GM18508 (cell line): Measurements from ENCODE around the gene LPIN3.
"Not testable (repeated sequence)": the region's sequence is repeated elsewhere in the genome, so short reads cannot be mapped to it uniquely, and the experiment has no call there.

Source experiments
- ATAC-seq: cut with Tn5 transposase; IDR thresholded peaks from one replicate; pipeline ENCODE4 v1.9.1; 2021; ENCODE audit warnings: moderate number of reproducible peaks; ENCODE audit not compliant: insufficient read depth, unreplicated experiment

The LPIN3 gene, protein sequence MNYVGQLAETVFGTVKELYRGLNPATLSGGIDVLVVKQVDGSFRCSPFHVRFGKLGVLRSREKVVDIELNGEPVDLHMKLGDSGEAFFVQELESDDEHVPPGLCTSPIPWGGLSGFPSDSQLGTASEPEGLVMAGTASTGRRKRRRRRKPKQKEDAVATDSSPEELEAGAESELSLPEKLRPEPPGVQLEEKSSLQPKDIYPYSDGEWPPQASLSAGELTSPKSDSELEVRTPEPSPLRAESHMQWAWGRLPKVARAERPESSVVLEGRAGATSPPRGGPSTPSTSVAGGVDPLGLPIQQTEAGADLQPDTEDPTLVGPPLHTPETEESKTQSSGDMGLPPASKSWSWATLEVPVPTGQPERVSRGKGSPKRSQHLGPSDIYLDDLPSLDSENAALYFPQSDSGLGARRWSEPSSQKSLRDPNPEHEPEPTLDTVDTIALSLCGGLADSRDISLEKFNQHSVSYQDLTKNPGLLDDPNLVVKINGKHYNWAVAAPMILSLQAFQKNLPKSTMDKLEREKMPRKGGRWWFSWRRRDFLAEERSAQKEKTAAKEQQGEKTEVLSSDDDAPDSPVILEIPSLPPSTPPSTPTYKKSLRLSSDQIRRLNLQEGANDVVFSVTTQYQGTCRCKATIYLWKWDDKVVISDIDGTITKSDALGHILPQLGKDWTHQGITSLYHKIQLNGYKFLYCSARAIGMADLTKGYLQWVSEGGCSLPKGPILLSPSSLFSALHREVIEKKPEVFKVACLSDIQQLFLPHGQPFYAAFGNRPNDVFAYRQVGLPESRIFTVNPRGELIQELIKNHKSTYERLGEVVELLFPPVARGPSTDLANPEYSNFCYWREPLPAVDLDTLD

DNA sequence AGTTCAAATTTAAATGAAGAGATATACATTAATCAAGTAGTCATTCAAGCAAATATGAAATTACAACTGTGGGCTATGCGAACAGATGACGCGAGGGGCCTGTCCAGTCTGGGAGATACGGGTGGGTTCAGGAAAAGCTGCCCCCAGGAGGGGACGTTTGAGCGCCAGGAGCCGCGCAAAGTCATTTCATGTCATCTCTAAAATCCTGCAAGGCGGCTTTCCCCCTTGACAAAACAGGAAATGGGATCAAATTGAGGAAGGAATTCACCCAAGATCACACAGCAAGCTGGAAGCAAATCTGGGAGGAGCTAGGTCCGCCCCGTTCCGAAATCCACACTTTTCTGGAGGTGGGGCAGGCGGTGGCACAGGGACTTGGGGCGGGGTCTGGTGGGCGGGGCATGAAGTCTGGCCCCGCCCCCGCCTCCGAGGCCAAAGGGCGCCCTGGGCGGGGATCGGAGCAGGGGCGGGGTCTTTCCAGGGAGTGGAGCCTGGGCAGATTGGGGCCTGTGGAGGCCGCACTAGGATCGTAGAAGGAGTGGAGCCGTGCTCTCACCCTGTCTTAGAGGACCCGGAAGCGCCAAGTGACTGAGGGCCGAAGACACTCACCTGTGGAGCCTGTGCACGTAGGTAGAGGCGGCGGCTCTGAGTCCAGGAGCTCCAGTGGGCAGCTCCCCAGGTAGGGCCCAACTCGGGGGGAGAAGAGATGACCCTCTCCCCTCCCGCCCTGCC lies at the start of gene LPIN3:
Gene LPIN3 (plus strand): TSS at position 495 of the 729 bp plus-strand sequence. CDS start 4,983 bp downstream, outside the sequence.
- no peak for ATAC-seq

DNA sequence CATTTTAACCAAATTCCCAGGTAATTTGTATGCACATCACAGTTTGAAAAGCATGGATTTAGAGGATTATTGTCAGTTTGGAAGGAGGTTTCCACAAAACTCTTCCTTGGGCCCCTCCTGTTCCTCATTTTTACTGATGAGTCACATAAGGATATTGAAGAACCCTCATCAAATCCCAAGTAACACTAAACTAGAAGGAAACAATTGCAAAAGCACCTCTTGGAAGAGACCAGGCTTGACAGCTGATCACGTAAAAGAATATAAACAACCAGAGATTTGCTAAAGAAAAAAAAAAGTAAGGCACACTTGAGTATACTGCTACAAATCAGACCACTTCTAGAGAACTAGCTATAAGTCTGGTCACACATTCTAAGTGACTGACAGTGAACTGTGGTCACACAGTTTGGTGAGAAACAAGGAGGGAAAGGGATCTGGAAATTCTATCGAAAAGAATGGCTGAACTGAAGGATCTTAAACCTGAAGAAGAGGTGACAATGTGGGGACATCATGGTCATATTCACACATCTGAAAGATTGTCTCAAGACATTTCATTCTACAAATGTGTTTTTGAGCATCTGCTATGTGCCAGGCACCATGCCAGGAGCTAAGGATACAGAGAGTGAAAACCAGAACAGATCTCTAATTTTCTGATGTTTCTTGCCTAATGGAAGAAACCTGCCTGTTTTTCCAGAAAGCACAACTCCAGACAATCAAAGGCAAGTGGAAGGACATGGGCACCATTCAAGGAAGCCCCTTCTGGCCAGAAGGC lies 47.2 kb upstream of the LPIN3 start:
- no peak for ATAC-seq

DNA sequence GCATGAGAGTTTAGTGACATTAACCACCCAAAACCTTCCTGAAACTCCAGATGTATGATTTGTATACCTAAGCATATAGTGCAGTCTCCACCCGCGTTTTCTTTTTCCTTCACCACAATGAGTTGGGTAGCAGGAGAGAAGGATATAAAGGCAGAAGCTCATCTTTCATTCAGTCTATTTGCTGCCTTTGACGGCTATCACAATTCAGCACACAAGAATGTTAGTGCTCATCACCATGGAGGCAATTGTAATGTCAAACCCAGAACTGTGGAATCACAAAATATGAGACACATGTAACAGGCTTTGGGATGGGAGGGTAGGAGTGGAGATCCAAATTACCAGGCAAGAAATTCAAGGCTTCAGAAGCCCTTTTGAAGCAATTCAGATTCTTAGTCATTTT lies 40.7 kb upstream of the LPIN3 start:
- ATAC-seq: no peak

DNA sequence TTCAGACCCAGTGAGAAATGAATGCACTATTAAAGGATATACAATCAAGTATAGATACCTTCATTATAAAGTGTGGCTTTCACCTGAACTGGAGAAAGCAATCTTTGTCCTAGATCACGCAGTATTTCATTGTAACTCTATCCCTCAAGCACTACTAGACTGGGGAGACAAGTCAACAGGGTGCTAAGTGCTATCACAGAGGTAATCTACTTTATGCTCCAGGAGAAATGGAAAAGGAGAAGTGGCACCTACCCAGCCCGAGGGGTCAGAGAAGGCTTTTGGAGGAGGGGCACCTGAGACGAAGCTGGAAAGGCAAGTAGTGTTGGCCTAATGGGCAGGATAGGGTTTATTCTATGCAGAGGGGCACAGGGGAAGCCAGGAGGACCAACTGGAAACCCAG lies 40.2 kb upstream of the LPIN3 start:
- no peak for ATAC-seq

DNA sequence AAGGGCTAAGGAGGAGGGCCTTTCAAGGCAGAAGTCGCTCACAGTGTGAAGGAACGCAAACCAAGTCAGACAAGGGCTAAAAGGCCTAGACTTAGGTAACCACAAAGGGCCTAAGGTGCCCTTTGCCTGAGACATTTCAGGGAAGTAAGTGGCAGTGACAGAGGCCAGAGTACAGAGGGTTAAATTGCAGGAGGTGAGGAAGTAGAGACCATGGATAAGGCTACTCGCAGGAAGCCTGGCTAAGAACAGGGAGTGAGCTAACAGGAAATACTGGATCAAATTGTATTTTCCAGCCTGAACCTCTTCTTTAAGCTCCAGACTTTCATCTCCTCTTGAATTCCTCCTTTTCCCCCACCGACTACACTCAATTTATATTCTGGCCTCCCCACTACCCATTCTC lies 39.7 kb upstream of the LPIN3 start:
- no peak for ATAC-seq

DNA sequence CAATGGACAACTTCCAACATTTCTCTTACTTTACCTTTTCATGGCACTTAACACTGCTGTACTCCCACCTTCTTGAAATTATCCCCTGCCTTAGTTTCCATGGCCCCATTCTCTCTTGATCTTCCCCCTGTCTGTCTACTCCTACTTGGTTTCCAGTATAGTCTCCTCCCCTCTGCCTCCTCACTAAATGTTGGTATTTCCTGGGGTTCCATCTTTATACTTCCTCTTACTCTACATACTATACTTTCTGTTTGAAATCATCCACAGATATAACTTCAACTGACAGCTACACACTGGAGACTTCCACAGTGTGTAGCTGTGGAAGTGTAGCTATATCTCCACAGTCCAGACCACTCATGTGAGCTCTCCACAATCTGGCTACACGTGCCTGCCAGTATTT lies 36.6 kb upstream of the LPIN3 start:
- no peak for ATAC-seq

DNA sequence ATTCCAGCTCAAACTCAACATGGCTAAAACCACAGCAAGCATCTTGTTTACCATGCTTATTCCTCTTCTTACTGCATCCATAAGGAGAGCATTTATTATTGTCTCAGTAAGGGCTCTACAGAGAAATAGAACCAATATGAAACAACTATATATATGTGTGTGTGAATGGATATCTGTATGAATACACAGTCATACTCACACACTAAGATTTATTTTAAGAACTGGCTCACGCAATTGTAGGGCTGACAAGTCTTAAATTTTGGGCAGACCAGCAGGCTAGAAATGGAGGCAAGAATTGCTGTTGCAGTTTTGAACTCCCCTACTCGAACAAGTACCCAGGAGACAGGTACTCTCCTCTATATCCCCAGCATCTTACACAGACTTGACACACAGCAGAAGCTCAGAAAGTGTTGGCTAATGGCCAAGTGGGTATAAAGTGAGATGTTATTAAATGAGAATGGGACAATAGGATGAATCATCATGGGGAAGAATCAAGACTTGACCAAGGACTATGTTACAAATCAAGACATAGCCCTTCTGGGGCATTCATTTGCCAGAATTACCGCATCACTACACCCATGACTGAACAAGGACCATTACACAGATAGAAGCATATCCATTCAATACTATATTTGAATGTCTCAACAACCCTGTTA lies 36.1 kb upstream of the LPIN3 start:
- no peak for ATAC-seq

DNA sequence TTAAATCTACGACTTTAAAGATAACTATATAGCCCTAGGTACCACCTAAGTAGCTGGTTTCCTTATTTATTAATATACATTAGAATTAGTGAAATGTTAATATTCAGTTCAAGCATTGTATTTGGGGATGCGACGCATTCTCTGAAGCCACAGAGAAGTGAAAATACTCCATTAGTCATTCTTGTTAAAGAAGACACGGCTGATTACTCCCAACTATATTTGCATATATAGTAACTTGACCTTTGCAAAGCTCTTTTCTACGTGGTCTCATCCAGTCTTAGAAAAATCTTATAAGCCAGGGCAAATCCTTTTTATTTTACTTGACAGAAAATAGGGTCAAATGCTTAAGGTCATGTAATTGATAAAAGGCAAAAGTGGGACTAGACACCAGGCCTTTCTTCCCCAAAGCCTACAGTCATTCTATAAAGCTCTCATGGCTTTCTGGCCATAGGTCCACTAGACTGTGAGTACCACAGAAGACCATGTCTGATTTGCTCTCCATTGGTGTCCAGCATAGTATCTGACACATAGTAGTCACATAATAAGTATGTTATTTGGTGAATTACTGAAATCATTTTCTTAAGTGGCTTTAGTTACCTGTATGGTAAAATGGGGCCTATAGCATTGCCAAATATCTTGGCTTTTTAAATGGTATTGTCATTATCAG lies 34.4 kb upstream of the LPIN3 start:
- no peak for ATAC-seq

DNA sequence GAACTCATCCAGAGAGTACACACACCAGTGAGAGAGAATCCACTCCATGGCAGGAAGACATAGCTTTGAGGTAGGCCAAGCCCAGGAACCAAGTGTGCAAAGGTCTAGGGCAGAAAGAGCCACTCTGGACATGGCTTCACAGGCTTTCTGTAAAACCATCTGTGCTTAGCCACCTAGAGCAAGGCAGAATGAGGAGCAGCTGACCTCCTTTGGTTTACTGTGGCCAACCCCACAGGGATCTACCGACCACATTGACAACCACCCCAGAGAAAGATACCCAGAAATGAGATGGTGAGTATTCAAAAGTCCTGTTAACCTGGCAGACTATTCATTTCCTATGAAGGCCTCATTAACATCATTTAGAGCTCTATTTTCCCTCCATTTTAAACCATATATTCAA lies 33.6 kb upstream of the LPIN3 start:
- ATAC-seq: no peak

DNA sequence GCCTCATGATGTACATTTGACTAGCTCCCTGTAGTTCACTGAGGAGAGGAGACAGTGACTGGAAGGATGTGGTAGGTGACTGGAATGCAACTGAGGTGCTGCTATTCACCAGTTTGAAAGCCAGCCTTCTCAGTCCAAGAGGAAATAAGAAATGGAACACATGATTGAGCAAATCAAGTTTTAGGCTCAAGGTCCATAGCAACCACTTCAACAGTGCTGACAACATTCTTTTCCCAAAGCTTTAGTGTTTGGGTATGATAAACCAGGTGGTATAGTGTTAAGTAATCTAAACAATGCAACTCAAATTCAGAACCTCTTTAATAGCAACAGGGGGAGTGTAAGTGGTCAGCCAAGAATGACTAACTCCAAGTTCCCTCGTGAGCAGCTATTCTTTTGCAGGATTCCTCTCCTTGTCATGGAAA lies 32.3 kb upstream of the LPIN3 start:
- no peak for ATAC-seq

DNA sequence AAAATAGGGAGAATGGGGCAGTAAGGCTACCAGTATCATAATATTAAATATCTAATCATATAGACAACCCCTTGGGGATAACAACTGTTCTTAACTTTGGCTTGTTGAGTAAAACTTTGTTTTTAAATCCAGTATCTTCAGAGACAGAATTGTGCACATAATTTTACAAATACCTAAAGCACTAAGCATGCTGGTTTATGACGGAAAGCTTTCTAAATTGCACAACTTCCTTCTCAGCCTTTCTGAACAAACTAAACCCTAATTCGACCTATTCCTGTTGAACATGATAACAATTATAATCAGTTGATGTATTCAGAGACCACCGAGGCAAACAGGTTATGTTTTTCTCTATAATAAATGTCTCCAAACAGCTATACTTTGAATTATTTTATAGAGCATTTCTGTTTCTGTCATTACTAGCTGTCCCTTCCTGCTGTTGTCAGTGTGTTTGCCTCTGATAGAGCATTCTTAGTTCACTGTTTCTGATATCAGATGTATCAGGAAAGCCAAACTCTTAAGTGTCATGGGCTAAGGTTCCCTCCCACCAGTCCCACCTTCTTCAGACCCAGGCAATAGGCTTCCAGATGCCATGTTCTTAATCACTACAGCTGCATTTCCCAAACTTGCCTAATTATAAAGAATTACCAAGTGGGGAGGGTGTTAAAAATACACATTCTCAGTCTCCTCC lies 31.8 kb upstream of the LPIN3 start:
- no peak for ATAC-seq

DNA sequence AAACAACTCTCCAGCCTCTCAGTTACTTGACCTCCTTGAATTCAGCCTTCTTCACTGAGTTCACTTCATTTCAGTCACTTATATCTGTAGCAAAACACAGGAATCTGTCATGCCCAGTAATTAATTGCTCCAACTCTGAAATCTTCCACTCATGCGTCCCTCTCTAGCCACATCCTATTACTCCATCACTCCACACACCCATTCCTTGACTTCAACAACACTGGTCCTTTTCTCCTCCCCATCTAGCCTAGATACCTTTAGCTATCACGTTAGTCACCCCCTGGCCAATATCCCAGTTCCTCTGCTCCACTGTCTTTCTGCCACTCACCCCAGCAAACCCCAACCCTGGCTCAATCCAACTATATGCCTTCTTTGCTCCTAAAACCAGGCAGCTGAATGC lies 30.8 kb upstream of the LPIN3 start:
- ATAC-seq: no peak

DNA sequence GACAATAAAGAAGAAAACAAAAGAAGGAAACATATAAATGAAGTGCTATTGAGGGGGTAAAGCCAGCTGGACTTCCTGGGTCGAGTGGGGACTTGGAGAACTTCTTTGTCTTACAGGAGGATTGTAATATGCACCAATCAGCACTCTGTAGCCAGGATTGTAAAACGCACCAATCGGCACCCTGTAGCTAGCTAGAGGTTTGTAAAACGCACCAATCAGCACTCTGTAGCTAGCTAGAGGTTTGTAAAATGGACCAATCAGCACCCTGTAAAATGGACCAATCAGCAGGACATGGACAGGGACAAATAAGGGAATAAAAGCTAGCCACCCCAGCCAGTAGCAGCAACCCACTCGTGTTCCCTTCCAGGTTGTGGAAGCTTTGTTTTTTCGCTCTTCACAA lies 28.6 kb upstream of the LPIN3 start:
- ATAC-seq: not testable (repeated sequence)

DNA sequence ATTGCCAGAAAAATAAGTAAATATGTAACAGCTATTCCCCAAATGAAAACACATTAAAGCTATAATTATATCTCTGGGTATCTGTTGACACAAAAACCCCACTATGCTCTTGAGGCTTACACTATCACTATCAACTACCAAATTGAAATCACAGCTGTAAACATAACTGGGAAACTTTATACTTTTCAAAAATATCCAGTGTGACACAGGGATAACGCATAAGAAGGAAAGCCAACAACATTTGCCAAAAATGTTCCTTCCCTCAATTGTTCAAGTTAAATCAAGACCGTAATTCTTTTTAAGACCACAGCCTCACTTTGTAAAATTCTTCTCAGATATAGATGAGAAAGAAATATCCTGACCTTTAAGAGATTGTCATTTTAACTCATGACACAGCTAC lies 26.2 kb upstream of the LPIN3 start:
- no peak for ATAC-seq

DNA sequence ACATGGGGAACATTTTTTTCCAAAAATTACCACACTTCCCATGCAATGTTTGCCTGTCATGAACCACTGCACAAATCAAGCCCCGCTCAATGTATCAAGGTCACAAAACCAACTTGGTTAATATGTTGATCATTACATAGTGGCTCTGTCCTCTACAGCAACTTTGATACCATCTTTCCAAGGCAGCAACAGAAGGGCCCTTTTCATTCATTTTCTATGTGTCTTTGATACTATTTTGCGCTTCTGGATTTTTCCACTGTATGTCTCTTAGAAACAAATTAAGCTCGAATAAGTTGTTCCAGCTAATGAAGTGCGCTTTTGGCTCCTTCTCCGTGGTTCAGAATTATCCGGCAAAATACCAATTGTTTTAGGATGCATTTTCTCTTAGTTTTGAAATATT lies 24.6 kb upstream of the LPIN3 start:
- ATAC-seq: no peak

DNA sequence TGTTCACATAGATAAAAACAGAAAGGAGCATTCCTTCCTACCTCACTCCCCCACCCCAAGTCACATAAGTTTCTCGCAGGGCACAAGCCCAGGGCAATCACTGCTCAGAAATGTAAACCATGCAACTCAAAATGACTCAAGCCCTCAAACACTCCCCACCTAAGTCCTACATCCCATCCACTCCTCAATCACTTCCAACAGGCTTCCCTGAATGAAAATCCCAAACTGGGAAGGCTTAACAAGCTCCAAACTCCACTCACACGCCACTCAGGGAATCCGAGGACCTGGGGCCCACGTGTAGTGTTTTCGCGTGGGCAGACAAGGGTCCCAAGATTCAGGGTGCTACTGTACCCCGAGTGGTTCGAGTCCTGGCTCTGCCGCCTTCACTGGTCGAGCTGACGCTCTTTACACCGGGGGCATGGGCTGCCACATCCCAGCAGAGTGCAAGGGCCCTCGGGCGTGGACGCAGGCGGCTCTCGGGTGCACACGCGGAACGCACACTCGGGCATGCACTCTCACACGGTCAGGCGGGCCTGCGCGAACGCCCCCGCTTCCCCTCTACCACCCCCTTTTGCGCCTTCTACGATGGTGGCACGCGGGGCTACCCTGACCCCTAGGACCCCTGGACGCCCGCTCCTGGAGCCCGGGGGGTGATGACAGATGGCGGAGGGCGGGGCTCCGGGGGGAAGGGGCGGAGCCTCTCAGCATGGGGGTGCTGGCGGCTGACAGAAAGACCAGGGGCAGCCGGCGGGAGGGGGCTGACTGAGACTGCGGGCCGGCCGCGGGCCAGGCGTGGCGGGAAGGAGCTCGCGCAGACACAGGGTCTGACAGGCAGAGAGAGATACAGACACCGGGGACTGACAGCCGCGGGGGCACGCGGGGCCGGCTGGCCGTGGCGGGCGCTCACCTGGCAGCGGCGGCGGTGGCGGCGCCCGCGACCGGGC lies 23.7 kb upstream of the LPIN3 start:
- peak; percentile 18 for ATAC-seq

DNA sequence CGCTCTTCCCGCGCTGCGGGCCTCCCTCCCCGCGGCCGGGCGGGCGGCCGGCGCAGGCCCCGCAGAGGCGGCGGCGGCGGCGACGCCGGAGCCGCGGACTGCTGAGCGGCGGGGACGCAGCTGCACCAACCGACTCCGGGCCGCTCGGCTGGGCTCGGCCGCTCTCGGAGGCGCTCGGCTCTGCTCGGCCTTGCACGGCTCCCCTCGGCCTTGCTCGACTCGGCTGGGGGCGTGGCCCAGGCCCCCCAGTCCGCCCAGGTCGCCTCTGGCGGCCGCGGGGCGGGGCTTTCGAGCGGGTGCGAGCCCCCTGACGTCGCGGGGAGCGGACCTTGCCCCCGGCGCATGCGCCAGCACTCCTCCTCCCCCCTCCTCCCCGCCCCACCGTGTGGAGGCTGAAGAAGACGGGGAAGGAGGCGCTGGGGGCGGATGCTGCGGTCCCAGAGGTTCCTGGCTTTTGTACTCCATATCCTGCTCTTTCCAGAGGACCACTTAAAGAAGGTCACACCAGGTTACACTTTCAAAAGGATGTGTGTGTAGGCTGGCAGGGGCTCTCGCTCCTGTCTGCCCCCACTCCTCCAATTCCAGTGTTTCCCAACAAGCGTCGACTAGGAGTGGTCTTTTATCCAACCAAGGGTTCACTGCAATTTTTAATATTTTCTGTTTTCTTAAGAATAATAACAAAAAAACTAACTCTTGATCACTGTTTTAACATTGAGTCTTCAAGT lies 22.9 kb upstream of the LPIN3 start, which contains the start of gene ZHX3:
Gene ZHX3 (minus strand): TSS at position 186 of the 725 bp plus-strand sequence. CDS start 112,815 bp downstream, outside the sequence.
- ATAC-seq: peak; percentile 46
